GM12875 (cell line): ENCODE data around the gene CCNL1.

Experiments used
- H3K4me3 ChIP-seq: one replicate; pipeline ENCODE4 v1.5.1; 2011; ENCODE audit warnings: low read depth, low read length, control low read depth
- TF ChIP-seq, protein P1 (sequence below): IDR thresholded peaks from 2 replicates; pipeline ENCODE4 v1.5.1; 2011; ENCODE audit warnings: low read depth, mild to moderate bottlenecking, control low read depth, inconsistent platforms, low read length, moderate library complexity, borderline replicate concordance; ENCODE audit not compliant: insufficient read depth

Gene CCNL1

DNA sequence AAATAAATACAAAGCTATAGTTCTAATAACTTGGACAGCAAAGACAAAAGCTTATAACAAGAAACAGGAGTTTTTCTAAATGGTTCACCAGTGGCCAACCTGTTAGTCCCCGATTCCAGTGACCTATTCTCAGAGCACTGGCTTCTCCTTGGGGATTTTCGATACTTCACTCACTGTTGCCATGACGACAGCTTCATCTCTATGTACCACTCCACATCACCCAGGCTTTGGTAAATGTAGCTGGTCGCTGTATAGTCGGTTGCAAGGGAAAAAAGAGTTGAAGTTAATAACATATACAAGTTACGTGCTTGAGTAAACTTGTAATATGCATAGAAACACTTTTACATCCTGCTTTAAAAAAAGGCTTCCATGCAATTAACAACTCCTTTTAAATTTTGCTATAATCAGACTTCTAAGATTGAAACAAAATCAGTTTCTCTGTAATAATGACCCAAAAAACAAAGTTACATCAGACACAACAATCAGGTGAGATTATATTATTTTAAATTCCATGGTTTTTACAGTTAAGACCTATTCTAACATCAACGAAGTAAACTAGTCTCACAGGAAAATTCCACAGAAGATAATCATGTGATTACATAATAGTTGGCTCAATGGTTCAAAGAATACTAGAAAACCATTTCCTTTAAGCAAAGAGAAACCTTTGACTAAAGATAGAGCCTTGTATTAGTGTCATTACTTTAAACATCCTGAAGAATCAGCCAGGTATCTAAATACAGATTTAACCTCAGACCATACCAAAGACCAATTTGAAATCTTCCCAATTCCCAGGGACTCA lies 2.9 kb downstream of the CCNL1 start:
- H3K4me3 ChIP-seq: no peak overlapping the region
- TF ChIP-seq, protein P1, sequence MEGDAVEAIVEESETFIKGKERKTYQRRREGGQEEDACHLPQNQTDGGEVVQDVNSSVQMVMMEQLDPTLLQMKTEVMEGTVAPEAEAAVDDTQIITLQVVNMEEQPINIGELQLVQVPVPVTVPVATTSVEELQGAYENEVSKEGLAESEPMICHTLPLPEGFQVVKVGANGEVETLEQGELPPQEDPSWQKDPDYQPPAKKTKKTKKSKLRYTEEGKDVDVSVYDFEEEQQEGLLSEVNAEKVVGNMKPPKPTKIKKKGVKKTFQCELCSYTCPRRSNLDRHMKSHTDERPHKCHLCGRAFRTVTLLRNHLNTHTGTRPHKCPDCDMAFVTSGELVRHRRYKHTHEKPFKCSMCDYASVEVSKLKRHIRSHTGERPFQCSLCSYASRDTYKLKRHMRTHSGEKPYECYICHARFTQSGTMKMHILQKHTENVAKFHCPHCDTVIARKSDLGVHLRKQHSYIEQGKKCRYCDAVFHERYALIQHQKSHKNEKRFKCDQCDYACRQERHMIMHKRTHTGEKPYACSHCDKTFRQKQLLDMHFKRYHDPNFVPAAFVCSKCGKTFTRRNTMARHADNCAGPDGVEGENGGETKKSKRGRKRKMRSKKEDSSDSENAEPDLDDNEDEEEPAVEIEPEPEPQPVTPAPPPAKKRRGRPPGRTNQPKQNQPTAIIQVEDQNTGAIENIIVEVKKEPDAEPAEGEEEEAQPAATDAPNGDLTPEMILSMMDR: no peak

DNA sequence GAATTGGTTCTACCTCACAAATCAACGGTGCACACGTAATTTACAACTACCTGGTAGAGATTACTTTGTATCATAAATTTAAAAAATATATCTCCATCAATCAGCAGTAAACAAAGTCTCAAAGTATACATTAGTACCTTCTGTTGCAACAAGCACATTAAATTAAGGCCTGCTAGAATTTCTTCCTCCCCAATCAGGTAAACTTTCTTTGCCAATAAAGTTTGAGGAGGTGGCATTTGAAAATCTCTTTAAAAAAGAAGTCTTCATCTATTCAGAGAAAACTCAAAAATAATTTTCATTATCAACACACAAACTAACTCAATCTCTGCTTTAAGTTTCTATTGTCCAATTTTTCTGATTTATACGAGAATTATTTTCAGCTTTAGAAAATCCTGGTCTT lies 4.4 kb downstream of the CCNL1 start:
- H3K4me3 ChIP-seq: no peak overlapping the region
- TF ChIP-seq, protein P1: no peak

DNA sequence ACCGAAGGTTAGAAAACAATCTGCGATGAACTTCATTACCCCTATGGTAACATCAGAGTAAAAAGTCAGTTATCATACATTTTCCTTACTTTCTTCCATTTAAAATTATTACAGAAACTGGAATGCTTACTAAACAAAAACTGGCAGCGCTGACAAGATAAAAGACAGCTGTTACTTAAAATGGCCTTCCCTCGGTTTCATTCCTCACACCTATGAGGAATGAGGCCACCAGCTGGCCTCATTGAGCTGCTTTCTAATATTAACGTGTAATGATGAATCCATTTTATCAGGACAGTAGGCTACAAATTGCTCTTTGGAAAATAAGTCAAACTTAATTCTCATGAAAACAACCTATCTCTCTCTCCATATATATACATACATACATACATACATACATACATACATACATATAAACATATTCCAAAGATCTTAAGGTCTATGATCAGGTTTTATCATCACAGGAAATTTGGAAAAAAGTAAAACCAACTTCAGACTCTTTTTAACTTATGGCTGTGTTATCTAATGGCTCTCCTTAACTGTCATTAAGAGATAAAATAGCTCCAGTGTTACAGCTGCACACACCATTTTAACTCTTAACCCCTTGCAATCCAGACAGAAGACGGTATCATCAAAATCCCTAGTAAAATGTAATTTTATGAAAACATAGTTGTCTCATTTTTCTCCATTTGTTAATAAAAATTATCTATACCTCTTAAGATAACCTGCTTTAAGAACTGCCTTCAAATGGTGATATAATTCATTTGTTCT lies 5.2 kb downstream of the CCNL1 start:
- no peak overlapping the region for H3K4me3 ChIP-seq

DNA sequence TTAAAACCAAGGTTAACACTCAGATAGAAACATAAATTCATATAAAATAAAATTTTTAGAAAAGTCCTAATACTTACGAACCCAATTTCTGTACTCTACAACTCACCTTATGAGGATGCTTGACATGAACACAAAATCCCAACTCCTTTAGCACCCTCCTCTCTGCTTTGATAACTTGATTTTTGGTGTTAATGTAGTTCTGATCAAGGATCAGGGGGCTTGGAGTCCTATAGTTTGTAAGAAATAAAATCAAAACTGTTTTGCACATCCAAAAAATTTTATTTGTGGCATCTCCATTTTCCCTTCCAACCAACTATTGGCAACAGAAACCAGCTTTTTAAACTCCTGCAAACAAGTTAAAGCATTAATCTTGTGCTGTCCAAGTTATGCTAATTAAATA lies 7.0 kb downstream of the CCNL1 start:
- TF ChIP-seq, protein P1: no peak
- no peak overlapping the region for H3K4me3 ChIP-seq

More for the DNA sequence above, 5.2 kb downstream of the CCNL1 start:
- TF ChIP-seq, protein P1: no peak

DNA sequence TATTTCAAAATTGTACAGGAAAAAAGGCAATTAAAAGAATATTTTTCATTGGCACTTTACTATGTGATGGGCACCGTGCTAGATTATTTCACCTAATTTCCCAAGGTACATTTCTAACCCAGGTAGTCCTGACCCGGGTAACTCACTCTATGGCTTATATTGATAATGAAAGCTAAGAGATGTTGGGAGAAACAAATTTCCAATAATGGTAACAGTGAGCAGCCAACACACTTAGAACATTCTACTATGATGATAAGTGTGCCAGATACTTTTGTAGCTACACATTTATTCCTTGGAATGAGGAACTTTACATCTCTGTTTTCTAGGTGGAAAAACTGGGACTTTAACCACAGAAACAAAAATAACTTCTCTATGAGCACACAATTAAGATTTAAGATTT lies 7.5 kb downstream of the CCNL1 start:
- TF ChIP-seq, protein P1: no peak
- H3K4me3 ChIP-seq: no peak overlapping the region

DNA sequence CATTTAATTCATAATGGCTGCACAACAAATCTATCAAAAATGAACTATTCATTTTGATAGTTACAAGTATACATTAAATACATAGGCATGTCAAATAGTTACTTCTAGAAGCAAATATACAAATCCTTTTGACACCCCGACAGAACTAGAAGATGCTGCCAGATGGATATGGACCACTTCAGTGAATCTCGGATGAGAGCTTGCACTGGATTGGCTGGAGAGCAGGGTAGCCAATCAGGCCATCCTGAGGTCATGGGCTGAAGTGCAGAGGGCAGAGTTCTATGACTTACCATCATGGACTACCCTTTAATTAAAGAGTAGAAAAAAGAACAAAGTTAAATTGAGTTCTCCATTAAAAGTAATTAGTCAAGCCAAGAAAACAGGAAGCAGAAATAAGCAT lies 8.3 kb downstream of the CCNL1 start:
- TF ChIP-seq, protein P1: no peak
- no peak overlapping the region for H3K4me3 ChIP-seq
